Mesodermal cell (in vitro differentiated cells): ENCODE measurements around the gene KATNB1.

Experiments used
- H3K27ac ChIP-seq: 2 replicates; pipeline ENCODE4 v1.7.0; 2013; ENCODE audit warnings: mild to moderate bottlenecking, low read depth, low read length, moderate library complexity; ENCODE audit not compliant: severe bottlenecking
- H3K36me3 ChIP-seq: 2 replicates; pipeline ENCODE4 v1.7.1; 2013; ENCODE audit warnings: mild to moderate bottlenecking, low read length, moderate library complexity; ENCODE audit not compliant: control insufficient read depth, insufficient read depth
- H3K4me1 ChIP-seq: one replicate; pipeline ENCODE4 v1.7.1; 2013; ENCODE audit warnings: mild to moderate bottlenecking, low read length; ENCODE audit not compliant: insufficient read depth, control insufficient read depth, poor library complexity, severe bottlenecking
- H3K4me3 ChIP-seq: 2 replicates; pipeline ENCODE4 v1.7.0; 2013; ENCODE audit warnings: low read length, control low read depth, mild to moderate bottlenecking; ENCODE audit not compliant: insufficient read depth, poor library complexity, severe bottlenecking; ENCODE audit errors: extremely low read depth
- H3K9me3 ChIP-seq: 2 replicates; pipeline ENCODE4 v1.7.1; 2013; ENCODE audit warnings: mild to moderate bottlenecking, low read length, moderate library complexity; ENCODE audit not compliant: control insufficient read depth
- WGBS, 2 experiments: methylation state at CpG; one replicate each; pipeline ENCODE4 v1.1.5; 2013; ENCODE audit warnings: missing lambda C conversion rate in 2 of 2; ENCODE audit not compliant: insufficient coverage in 2 of 2; 5-methylcytosine and 5-hydroxymethylcytosine counted together

Gene KATNB1

DNA sequence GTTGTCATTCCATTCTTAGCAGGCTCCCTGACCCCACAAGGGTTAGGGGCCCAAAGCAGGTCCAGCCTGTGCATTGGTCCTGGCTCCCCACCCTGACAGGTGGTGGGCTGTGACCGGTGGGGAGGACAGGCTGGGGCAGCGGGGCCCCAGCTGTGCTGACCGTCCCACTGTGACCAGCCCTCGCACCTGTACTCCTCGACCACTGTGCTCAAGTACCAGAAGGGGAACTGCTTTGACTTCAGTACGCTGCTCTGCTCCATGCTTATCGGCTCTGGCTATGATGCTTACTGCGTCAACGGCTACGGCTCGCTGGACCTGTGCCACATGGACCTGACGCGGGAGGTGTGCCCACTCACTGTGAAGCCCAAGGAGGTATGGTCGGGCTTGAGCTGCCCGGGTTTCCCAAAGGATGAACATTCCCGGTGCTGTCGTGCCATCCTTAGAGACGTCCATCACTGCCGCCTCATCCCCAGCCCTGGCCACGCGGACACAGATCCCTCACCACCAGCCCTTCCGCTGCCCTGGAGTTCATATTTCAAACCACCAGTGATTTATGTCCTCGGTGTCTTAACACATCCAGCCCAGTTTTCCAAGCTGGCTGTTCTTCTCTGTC lies 33.7 kb upstream of the KATNB1 start:
- no peaks in the 10 kb centered on the region for H3K9me3 ChIP-seq
- H3K36me3 ChIP-seq: no peaks in the 10 kb centered on the region
- peak overlapping the region; percentile 82 for H3K27ac ChIP-seq
- H3K4me3 ChIP-seq: no peak overlapping the region
- peaks cover 3% of the 10 kb centered on the region for H3K4me1 ChIP-seq
- WGBS, 2 experiments: 95 to 96% methylated on average over 20 to 23 of the region's 23 CpGs

DNA sequence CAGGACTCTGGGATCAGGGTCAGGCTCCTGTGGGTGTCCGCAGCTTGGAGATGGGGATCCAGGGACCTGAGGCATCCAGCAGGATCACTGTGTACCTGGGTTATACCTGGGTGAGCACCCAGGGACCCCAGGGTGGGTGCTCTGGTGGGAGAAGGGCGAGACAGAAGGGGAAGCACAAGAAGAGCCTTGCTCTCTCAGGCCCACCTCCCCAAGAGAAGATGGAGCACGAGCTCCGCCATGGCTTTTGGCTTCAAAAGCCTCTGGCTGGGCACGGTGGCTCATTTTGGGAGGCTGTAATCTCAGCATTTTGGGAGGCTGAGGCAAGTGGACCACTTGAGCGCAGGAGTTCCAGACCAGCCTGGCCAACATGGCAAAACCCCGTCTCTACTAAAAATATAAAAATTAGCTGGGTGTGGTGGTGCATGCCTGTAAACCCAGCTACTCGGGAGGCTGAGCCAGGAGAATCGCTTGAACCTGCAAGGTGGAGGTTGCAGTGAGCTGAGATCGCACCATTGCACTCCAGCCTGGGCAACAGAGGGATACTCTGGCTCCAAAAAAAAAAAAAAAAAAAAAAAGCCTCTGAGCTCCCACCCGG lies 32.1 kb upstream of the KATNB1 start:
- no peaks in the 10 kb centered on the region for H3K9me3 ChIP-seq

GRCh38 chr16:57704011-57704904 lies 31.3 kb upstream of the KATNB1 start:
- WGBS, 2 experiments: 79 to 87% methylated on average over 7 to 8 of the region's 11 CpGs
- Histone ChIP-seq H3K9me3 (no peaks in the 10 kb centered on the region), H3K4me3 (no peak overlapping the region), H3K36me3 (no peaks in the 10 kb centered on the region), H3K27ac (no peak overlapping the region), H3K4me1 (peaks cover 3% of the 10 kb centered on the region)

More for the DNA sequence above, 32.1 kb upstream of the KATNB1 start:
- no peak overlapping the region for H3K27ac ChIP-seq
- WGBS, 2 experiments: 96 to 98% methylated on average over 8 of the region's 11 CpGs
- peaks cover 3% of the 10 kb centered on the region for H3K4me1 ChIP-seq
- H3K36me3 ChIP-seq: no peaks in the 10 kb centered on the region
- H3K4me3 ChIP-seq: no peak overlapping the region

DNA sequence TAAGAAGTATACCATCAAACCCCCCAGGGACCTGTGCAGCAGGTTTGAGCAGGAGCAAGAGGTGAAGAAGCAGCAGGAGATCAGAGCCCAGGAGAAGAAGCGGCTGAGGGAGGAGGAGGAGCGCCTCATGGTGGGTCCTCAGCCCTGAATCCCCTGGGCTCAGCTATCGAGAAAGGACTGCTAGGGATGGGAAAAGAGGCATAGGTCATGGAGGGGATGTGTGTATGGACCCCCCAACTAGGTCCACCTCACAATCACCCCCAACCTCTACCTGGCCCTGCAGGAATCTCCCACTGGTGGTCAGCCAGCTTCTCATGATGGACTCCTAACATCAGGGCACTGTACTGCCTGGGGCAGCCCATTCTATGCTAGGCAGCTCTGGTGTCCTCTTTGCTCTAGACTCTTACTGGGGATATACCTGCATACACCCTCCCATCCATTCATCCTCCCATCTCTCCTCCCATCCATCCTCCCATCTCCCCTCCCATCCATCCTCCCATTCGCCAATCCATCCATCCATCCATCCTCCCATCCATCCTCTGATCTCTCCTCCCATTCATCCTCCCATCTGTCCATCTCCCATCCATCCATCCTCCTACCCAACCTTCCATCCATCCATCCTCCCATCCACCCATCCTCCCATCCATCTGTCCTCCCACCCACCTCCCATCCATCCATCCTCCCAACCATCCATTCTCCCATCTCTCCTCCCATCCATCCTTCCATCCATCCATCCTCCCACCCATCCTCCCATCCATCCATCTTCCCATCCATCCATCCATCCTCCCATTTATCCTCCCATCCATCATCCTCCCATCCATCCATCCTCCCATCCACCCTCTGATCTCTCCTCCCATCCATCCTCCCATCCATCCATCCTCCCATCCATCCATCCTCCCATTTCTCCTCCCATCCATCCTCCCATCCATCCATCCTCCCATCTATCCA lies 30.4 kb upstream of the KATNB1 start:
- H3K4me3 ChIP-seq: no peak overlapping the region
- 88 to 100% methylated on average over 2 to 3 of the region's 4 CpGs for WGBS, 2 experiments
- H3K27ac ChIP-seq: no peak overlapping the region
- H3K4me1 ChIP-seq: peaks cover 3% of the 10 kb centered on the region
- no peaks in the 10 kb centered on the region for H3K36me3 ChIP-seq
- no peaks in the 10 kb centered on the region for H3K9me3 ChIP-seq

GRCh38 chr16:57706717-57707116 lies 28.9 kb upstream of the KATNB1 start:
- Histone ChIP-seq H3K4me3 (no peak overlapping the region), H3K36me3 (no peaks in the 10 kb centered on the region), H3K4me1 (peaks cover 2% of the 10 kb centered on the region), H3K27ac (no peak overlapping the region), H3K9me3 (no peaks in the 10 kb centered on the region)
- 73 to 80% methylated on average over 1 of the region's 1 CpG for WGBS, 2 experiments

- Histone ChIP-seq H3K4me3 (no peak overlapping the region), H3K27ac (no peak overlapping the region), H3K9me3 (no peaks in the 10 kb centered on the region), H3K4me1 (no peaks in the 10 kb centered on the region), H3K36me3 (no peaks in the 10 kb centered on the region)
- WGBS, 2 experiments: 83 to 89% methylated on average over 9 to 11 of the region's 11 CpGs
These were observed 28.2 kb upstream of the KATNB1 start for GRCh38 chr16:57707331-57707730.

GRCh38 chr16:57708168-57708567 lies 27.4 kb upstream of the KATNB1 start:
- H3K4me1 ChIP-seq: no peaks in the 10 kb centered on the region
- H3K27ac ChIP-seq: no peak overlapping the region
- WGBS, 2 experiments: 92 to 95% methylated on average over 2 of the region's 3 CpGs
- H3K36me3 ChIP-seq: no peaks in the 10 kb centered on the region
- no peaks in the 10 kb centered on the region for H3K9me3 ChIP-seq
- H3K4me3 ChIP-seq: no peak overlapping the region

DNA sequence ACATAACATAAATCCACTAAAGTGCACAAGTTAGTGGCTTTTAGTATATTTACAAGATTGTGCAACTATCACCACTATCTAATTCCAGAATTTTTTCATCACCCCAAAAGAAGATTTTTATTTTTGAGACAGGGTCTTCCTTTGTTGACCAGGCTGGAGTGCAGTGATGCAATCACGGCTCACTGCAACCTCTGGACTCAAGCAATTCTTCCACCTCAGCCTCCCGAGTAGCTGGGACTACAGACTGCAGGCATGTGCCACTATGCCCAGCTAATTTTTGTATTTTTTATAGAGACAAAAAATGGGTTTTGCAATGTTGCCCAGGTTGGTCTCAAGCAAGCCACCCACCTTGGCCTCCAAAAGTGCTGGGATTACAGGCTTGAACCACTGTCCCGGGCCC lies 25.9 kb upstream of the KATNB1 start:
- no peaks in the 10 kb centered on the region for H3K4me1 ChIP-seq
- H3K27ac ChIP-seq: no peak overlapping the region
- 86 to 94% methylated on average over 1 to 2 of the region's 3 CpGs for WGBS, 2 experiments

GRCh38 chr16:57711346-57711745 lies 24.2 kb upstream of the KATNB1 start:
- H3K4me1 ChIP-seq: no peaks in the 10 kb centered on the region
- no peak overlapping the region for H3K4me3 ChIP-seq
- 93 to 94% methylated on average over 4 to 5 of the region's 5 CpGs for WGBS, 2 experiments
- no peak overlapping the region for H3K27ac ChIP-seq
- H3K36me3 ChIP-seq: no peaks in the 10 kb centered on the region
- no peaks in the 10 kb centered on the region for H3K9me3 ChIP-seq

More for the DNA sequence above, 25.9 kb upstream of the KATNB1 start:
- Histone ChIP-seq H3K9me3 (no peaks in the 10 kb centered on the region), H3K36me3 (no peaks in the 10 kb centered on the region), H3K4me3 (no peak overlapping the region)

GRCh38 chr16:57711993-57712392 lies 23.6 kb upstream of the KATNB1 start:
- H3K36me3 ChIP-seq: no peaks in the 10 kb centered on the region
- 100% methylated on average over 1 of the region's 3 CpGs; no CpG with 5 or more reads in 1 of the 2 experiments for WGBS, 2 experiments
- no peak overlapping the region for H3K4me3 ChIP-seq
- no peaks in the 10 kb centered on the region for H3K4me1 ChIP-seq
- H3K27ac ChIP-seq: no peak overlapping the region
- no peaks in the 10 kb centered on the region for H3K9me3 ChIP-seq
